ENCODE measurements around the gene DAAM1. TPM values are rescaled to one million over a fixed set of nuclear protein-coding genes. Genes with fewer than 3 reads are reported as not detected.
A peak's percentile ranks its signal among the peaks of the same experiment; 100 is the strongest.

The DAAM1 gene
- total RNA-seq, 1 donor from 2014 or later = 36.5 TPM

- H3K4me1 ChIP-seq (ENCODE audit: control insufficient read depth in 3 of 3, insufficient read depth in 3 of 3, low read length in 3 of 3) = peaks cover 0 to 5% (median 4%) of the 10 kb centered on the region in 3 donors
- no peaks in the 10 kb centered on the region for H3K9me3 ChIP-seq (ENCODE audit: control insufficient read depth in 3 of 3, low read length in 3 of 3)
- H3K36me3 ChIP-seq (ENCODE audit: control insufficient read depth in 3 of 3, insufficient read depth in 3 of 3, low read length in 3 of 3) = no peaks in the 10 kb centered on the region
- no peaks in the 10 kb centered on the region for H3K27me3 ChIP-seq (ENCODE audit: control insufficient read depth in 3 of 3, insufficient read depth in 3 of 3, low read length in 3 of 3)
- no peak overlapping the region for H3K9ac ChIP-seq (ENCODE audit: low read depth in 1 of 3, low read length in 3 of 3)
- H3K4me3 ChIP-seq (ENCODE audit: low read length in 3 of 3) = no peak overlapping the region
- H3K27ac ChIP-seq (ENCODE audit: low read depth, low read length) = no peak overlapping the region
These were observed 123.3 kb downstream of the DAAM1 start for GRCh38 chr14:59311723-59312122.

GRCh38 chr14:59313144-59313651 lies 124.7 kb downstream of the DAAM1 start:
- Histone ChIP-seq H3K4me3 (ENCODE audit: low read length in 3 of 3) (no peak overlapping the region), H3K4me1 (ENCODE audit: control insufficient read depth in 3 of 3, insufficient read depth in 3 of 3, low read length in 3 of 3) (peaks cover 0 to 8% (median 2%) of the 10 kb centered on the region in 3 donors), H3K9me3 (ENCODE audit: control insufficient read depth in 3 of 3, low read length in 3 of 3) (no peaks in the 10 kb centered on the region), H3K27me3 (ENCODE audit: control insufficient read depth in 3 of 3, insufficient read depth in 3 of 3, low read length in 3 of 3) (no peaks in the 10 kb centered on the region), H3K27ac (ENCODE audit: low read depth, low read length) (peak overlapping the region; percentile 25), H3K9ac (ENCODE audit: low read depth in 1 of 3, low read length in 3 of 3) (no peak overlapping the region), H3K36me3 (ENCODE audit: control insufficient read depth in 3 of 3, insufficient read depth in 3 of 3, low read length in 3 of 3) (no peaks in the 10 kb centered on the region)

DNA sequence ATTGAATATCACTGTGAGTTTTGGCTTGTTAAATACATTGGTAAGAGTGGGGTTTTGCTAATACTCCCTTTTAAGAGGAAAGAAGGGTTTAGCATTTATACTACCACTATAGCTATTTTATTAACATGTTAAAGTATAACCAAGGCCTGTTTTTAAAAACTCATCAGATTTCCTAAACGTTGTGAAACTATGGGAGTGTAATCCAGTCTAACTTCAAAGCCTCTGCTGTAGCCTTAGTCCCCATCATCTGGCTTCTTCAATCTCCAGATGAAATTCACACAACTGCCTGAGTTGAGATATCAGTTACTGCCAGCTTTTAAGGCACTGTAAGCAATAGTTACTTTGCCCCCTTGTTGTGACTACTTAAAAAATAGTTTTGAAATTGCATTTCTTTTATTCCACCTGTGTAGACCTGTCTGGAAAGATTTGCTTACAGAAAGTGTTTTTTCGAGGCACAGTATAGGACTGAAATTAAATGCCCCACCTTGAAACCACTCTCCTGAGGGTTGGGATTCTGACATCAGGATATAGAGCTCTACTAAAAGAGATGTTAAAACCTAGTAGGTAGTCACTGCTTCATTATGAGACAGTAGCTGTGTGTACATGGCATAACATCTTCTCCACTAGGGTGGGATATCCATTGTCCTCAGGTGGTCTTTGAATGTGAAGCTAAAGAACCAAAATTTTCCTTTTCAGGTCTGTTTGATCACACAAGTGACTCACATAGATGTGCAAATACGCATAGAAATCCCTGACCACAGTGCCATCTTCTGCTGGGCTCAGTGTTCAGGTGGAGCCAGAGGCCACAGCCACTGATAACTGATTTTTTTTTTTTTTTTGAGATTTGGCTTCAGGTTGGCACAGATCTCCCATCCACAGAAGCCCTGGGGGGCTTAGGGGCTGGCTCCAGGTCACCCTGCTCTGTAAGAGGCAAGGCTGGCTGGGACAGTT lies 125.5 kb downstream of the DAAM1 start:
- H3K4me3 ChIP-seq (ENCODE audit: low read length in 3 of 3) = no peak overlapping the region
- H3K27me3 ChIP-seq (ENCODE audit: control insufficient read depth in 3 of 3, insufficient read depth in 3 of 3, low read length in 3 of 3) = no peaks in the 10 kb centered on the region
- H3K4me1 ChIP-seq (ENCODE audit: control insufficient read depth in 3 of 3, insufficient read depth in 3 of 3, low read length in 3 of 3) = peaks cover 0 to 8% (median 2%) of the 10 kb centered on the region in 3 donors
- peak overlapping the region; percentile 25 for H3K27ac ChIP-seq (ENCODE audit: low read depth, low read length)
- H3K9me3 ChIP-seq (ENCODE audit: control insufficient read depth in 3 of 3, low read length in 3 of 3) = no peaks in the 10 kb centered on the region
- H3K36me3 ChIP-seq (ENCODE audit: control insufficient read depth in 3 of 3, insufficient read depth in 3 of 3, low read length in 3 of 3) = no peaks in the 10 kb centered on the region
- H3K9ac ChIP-seq (ENCODE audit: low read depth in 1 of 3, low read length in 3 of 3) = no peak overlapping the region

- Histone ChIP-seq H3K4me3 (ENCODE audit: low read length in 3 of 3) (no peak overlapping the region), H3K9ac (ENCODE audit: low read depth in 1 of 3, low read length in 3 of 3) (no peak overlapping the region), H3K27ac (ENCODE audit: low read depth, low read length) (no peak overlapping the region), H3K27me3 (ENCODE audit: control insufficient read depth in 3 of 3, insufficient read depth in 3 of 3, low read length in 3 of 3) (no peaks in the 10 kb centered on the region), H3K36me3 (ENCODE audit: control insufficient read depth in 3 of 3, insufficient read depth in 3 of 3, low read length in 3 of 3) (no peaks in the 10 kb centered on the region), H3K9me3 (ENCODE audit: control insufficient read depth in 3 of 3, low read length in 3 of 3) (no peaks in the 10 kb centered on the region), H3K4me1 (ENCODE audit: control insufficient read depth in 3 of 3, insufficient read depth in 3 of 3, low read length in 3 of 3) (peaks cover 0 to 8% (median 2%) of the 10 kb centered on the region in 3 donors)
These were observed 126.6 kb downstream of the DAAM1 start for GRCh38 chr14:59314953-59315599.

GRCh38 chr14:59316151-59316830 lies 127.8 kb downstream of the DAAM1 start:
- Histone ChIP-seq H3K36me3 (ENCODE audit: control insufficient read depth in 3 of 3, insufficient read depth in 3 of 3, low read length in 3 of 3) (no peaks in the 10 kb centered on the region), H3K9ac (ENCODE audit: low read depth in 1 of 3, low read length in 3 of 3) (no peak overlapping the region), H3K27ac (ENCODE audit: low read depth, low read length) (no peak overlapping the region), H3K27me3 (ENCODE audit: control insufficient read depth in 3 of 3, insufficient read depth in 3 of 3, low read length in 3 of 3) (no peaks in the 10 kb centered on the region), H3K4me3 (ENCODE audit: low read length in 3 of 3) (no peak overlapping the region), H3K4me1 (ENCODE audit: control insufficient read depth in 3 of 3, insufficient read depth in 3 of 3, low read length in 3 of 3) (peaks cover 8 to 18% (median 9%) of the 10 kb centered on the region in 3 donors), H3K9me3 (ENCODE audit: control insufficient read depth in 3 of 3, low read length in 3 of 3) (no peaks in the 10 kb centered on the region)

- H3K4me3 ChIP-seq (ENCODE audit: low read length in 3 of 3) = no peak overlapping the region
- peaks cover 11 to 23% (median 14%) of the 10 kb centered on the region in 3 donors for H3K4me1 ChIP-seq (ENCODE audit: control insufficient read depth in 3 of 3, insufficient read depth in 3 of 3, low read length in 3 of 3)
- H3K27me3 ChIP-seq (ENCODE audit: control insufficient read depth in 3 of 3, insufficient read depth in 3 of 3, low read length in 3 of 3) = no peaks in the 10 kb centered on the region
- no peak overlapping the region for H3K9ac ChIP-seq (ENCODE audit: low read depth in 1 of 3, low read length in 3 of 3)
- H3K27ac ChIP-seq (ENCODE audit: low read depth, low read length) = no peak overlapping the region
- no peaks in the 10 kb centered on the region for H3K9me3 ChIP-seq (ENCODE audit: control insufficient read depth in 3 of 3, low read length in 3 of 3)
- H3K36me3 ChIP-seq (ENCODE audit: control insufficient read depth in 3 of 3, insufficient read depth in 3 of 3, low read length in 3 of 3) = no peaks in the 10 kb centered on the region
These were observed 128.9 kb downstream of the DAAM1 start for GRCh38 chr14:59317346-59317745.

DNA sequence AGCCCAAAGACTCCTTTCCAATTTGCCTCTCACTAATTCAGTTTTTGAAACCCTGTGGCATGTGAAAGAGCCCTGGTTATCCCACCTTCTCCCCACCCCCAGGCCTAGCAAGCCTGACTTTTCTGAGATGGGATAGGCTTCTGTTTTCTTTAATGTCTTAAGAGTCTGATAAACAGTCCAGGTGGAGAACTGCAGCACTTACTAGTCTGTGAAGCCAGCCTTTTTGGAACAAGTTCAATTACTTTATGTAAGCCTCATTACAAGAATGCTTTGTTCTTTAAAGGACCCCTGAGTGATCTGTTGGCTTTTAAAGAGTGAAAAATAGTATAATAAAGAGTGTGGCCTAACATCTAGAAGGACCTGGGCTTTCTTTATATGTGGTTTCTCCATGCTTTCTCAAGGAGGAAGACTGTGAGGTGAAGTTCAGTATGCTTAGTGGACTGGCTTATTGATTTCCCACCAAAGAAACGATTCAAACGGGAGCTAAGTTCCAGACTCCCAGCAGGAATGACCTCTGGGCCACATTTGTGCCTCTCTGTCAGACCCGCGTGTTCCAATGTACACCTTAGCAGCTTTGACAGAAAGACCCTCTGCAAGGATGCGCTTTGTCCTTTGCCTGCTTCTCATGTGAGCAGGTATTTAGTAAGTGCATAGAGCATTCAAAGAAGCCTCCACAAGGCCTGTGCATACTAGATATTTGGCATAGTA lies 129.5 kb downstream of the DAAM1 start:
- no peaks in the 10 kb centered on the region for H3K27me3 ChIP-seq (ENCODE audit: control insufficient read depth in 3 of 3, insufficient read depth in 3 of 3, low read length in 3 of 3)
- no peak overlapping the region for H3K9ac ChIP-seq (ENCODE audit: low read depth in 1 of 3, low read length in 3 of 3)
- no peaks in the 10 kb centered on the region for H3K36me3 ChIP-seq (ENCODE audit: control insufficient read depth in 3 of 3, insufficient read depth in 3 of 3, low read length in 3 of 3)
- peaks cover 11 to 22% (median 14%) of the 10 kb centered on the region in 3 donors for H3K4me1 ChIP-seq (ENCODE audit: control insufficient read depth in 3 of 3, insufficient read depth in 3 of 3, low read length in 3 of 3)
- H3K9me3 ChIP-seq (ENCODE audit: control insufficient read depth in 3 of 3, low read length in 3 of 3) = no peaks in the 10 kb centered on the region
- H3K4me3 ChIP-seq (ENCODE audit: low read length in 3 of 3) = no peak overlapping the region
- H3K27ac ChIP-seq (ENCODE audit: low read depth, low read length) = no peak overlapping the region

DNA sequence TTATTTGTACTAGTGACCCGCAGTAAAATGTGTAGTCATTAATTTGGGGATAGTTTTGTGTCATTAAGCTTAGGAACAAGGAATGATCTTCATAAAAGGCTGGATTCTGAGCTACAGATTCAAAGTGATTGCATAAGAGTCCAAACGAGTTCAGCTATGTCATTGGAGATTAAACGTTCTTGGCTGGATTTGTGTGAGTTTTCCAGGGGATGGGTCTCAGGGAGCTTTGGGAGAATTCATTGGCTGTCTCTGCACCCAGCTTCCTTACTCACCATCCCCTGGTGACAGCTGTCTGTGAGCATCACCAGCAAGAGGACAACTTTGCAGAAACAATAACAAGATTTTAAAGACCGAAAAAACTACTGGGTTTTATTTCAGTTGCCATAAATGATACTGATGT lies 130.4 kb downstream of the DAAM1 start:
- H3K4me1 ChIP-seq (ENCODE audit: control insufficient read depth in 3 of 3, insufficient read depth in 3 of 3, low read length in 3 of 3) = peaks cover 11 to 17% (median 12%) of the 10 kb centered on the region in 3 donors
- H3K9me3 ChIP-seq (ENCODE audit: control insufficient read depth in 3 of 3, low read length in 3 of 3) = no peaks in the 10 kb centered on the region
- H3K4me3 ChIP-seq (ENCODE audit: low read length in 3 of 3) = no peak overlapping the region
- H3K27ac ChIP-seq (ENCODE audit: low read depth, low read length) = peak overlapping the region; percentile 45
- no peak overlapping the region for H3K9ac ChIP-seq (ENCODE audit: low read depth in 1 of 3, low read length in 3 of 3)
- H3K36me3 ChIP-seq (ENCODE audit: control insufficient read depth in 3 of 3, insufficient read depth in 3 of 3, low read length in 3 of 3) = peaks cover 0 to 2% (median 0%) of the 10 kb centered on the region in 3 donors
- no peaks in the 10 kb centered on the region for H3K27me3 ChIP-seq (ENCODE audit: control insufficient read depth in 3 of 3, insufficient read depth in 3 of 3, low read length in 3 of 3)

DNA sequence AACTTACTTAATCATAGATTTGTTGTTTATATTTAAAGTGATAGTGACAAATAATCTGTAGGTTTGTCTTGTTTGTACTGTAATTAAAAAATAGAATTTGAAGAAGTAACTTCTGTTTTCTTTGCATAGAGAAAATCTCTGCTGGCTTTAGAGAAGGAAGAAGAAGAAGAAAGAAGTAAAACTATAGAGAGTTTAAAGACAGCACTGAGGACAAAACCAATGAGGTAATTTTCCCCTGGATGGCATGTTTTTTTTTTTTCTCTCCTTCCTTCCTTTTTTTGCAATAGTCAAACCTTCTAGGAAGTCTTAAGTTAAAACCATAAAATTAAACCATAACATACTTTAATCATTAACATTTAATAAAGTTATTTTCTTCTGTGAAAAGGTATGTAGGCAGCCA lies 131.9 kb downstream of the DAAM1 start:
- Histone ChIP-seq H3K9me3 (ENCODE audit: control insufficient read depth in 3 of 3, low read length in 3 of 3) (no peaks in the 10 kb centered on the region), H3K9ac (ENCODE audit: low read depth in 1 of 3, low read length in 3 of 3) (no peak overlapping the region), H3K27me3 (ENCODE audit: control insufficient read depth in 3 of 3, insufficient read depth in 3 of 3, low read length in 3 of 3) (no peaks in the 10 kb centered on the region), H3K4me3 (ENCODE audit: low read length in 3 of 3) (no peak overlapping the region), H3K27ac (ENCODE audit: low read depth, low read length) (peak overlapping the region; percentile 49), H3K4me1 (ENCODE audit: control insufficient read depth in 3 of 3, insufficient read depth in 3 of 3, low read length in 3 of 3) (peaks cover 11 to 17% (median 12%) of the 10 kb centered on the region in 3 donors), H3K36me3 (ENCODE audit: control insufficient read depth in 3 of 3, insufficient read depth in 3 of 3, low read length in 3 of 3) (peaks cover 0 to 6% (median 0%) of the 10 kb centered on the region in 3 donors)
